Activated CD8-positive, alpha-beta memory T cell treated with anti-CD3 and anti-CD28 coated beads, Interleukin-2, amount 50 U/mL, for 48 hours (primary cell): ENCODE results near the gene PTGDS.
A peak's percentile ranks its signal among the peaks of the same experiment; 100 is the strongest.

Experiments
- DNase-seq: peaks from one replicate; pipeline ENCODE4 v3.0.0-alpha.2; 2020

PTGDS gene

GRCh38 chr9:137011907-137012675 lies 34.8 kb downstream of the PTGDS start:
- DNase-seq, result no peak

- no peak for DNase-seq
These were observed 35.6 kb downstream of the PTGDS start for GRCh38 chr9:137012694-137013570.

GRCh38 chr9:137013571-137013940 lies 36.3 kb downstream of the PTGDS start:
- DNase-seq, result no peak

- no peak for DNase-seq
These were observed 36.9 kb downstream of the PTGDS start for GRCh38 chr9:137014166-137014565.

GRCh38 chr9:137014776-137015539 lies 37.7 kb downstream of the PTGDS start:
- no peak for DNase-seq

DNA sequence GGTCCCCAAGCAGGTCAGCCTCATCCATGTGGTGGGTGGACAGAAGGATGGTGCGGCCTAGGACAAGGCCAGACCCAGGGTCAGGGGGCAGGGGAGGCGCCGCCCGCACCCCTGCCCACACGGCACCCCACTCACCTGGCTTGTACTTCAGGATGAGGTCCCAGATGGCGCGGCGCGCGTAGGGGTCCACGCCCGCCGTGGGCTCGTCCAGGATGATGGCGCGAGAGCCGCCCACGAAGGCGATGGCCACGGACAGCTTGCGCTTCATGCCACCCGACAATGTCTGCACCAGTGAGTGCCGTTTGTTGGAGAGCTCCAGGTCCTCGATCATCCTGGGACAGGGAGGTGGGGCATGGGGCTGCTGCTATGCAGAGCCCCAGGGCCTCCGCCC lies 38.2 kb downstream of the PTGDS start:
- no peak for DNase-seq

GRCh38 chr9:137015976-137016375 lies 38.7 kb downstream of the PTGDS start:
- no peak for DNase-seq

GRCh38 chr9:137016436-137016835 lies 39.1 kb downstream of the PTGDS start:
- DNase-seq, result no peak

DNA sequence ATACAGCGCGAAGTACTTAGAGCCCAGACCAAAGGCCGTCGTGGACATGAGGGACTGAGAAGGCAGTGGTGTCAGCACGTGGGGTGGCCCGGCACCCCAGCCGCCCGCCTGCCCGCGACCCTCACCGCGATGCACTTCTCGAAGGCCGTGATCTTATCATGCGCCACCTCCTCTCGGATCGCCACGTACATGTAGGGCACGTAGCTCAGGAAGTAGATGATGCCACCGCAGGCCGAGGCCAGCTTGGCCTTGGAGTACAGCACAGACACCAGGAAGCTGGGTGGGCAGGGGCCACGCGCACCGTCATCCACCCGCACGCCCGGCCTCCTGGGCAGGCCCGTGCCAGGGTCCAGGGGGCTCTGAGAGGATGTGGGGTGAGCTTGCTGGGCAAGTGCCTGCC lies 39.8 kb downstream of the PTGDS start:
- no peak for DNase-seq

GRCh38 chr9:137017791-137018497 lies 40.6 kb downstream of the PTGDS start:
- DNase-seq, result no peak

- DNase-seq, result no peak
These were observed 41.7 kb downstream of the PTGDS start for GRCh38 chr9:137018761-137019559.

DNA sequence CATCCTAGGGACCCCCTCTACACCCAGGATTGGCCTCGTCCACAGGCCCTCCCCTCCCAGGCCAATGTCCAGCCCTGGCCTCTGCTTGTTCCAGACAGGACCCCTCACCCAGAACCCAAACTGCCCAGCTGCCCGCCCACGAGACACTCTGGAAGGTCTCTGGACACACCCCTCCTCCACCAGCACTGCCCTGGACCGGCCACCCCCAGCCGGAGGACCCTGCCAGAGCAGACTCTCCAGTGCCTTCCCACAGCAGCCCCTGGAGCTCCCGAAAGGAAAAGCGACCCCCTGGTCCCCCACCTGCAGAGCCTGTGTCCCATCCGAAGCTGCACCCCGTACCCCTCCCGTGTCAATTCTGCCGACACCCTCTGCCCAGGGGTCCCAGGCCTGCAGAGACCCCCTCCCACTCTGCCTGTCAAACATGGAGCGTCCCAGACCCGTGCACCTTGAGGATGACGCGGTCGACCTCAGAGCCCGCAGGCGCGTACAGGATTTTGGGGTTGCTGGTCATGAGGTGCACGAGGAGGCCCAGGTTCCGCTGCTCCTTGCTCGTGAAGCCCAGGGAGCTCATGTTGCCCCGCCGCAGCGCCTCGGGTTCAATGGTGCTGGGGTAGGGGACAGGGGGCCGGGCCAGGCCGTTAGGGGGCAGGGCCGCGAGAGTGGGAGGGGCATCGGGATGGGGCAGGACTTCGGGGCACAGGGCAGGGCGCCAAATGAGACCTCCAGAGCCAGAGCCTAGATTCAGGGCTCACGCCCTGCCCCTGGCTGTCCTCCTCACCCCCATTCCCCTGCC lies 42.8 kb downstream of the PTGDS start:
- DNase-seq, result no peak

DNA sequence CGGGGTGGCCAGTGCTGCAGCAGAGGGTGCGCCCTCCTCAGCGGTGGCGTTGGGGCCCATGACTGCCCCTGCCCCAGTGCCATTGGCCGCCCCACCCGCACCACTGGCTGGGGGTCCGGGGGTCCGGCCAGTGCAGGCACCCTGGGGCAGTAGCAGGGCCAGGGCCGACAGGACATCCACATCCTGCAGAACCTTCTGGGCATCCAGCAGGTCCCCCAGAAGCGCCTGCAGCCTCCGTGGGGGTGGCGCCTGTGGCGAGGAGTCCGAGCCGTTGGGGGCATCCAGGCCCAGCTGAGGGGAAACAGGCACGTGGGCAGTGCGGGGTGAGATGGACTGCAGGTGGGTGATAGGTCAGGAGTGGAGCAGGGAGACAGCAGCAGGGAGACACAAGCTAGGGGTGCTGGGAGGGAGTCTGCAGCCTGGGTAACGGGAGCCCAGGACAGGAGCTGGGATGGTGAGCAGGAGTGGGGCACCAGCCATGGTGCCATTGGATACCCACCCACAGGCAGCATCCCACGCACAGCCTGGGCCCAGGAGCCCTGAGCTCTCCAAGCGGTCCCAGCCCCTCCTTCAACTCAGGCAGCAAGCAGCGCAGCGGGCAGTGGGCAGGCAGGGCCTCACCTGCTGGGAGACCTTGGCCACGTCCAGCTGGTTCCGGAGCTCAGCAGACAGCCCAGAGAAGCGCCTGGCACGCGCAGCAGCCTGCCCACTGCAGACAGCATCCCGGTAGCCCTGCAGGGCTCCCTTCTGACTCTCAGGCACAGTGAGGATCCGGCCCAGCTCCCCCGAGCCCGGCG lies 43.7 kb downstream of the PTGDS start:
- no peak for DNase-seq

GRCh38 chr9:137021568-137021978 lies 44.3 kb downstream of the PTGDS start:
- no peak for DNase-seq

DNA sequence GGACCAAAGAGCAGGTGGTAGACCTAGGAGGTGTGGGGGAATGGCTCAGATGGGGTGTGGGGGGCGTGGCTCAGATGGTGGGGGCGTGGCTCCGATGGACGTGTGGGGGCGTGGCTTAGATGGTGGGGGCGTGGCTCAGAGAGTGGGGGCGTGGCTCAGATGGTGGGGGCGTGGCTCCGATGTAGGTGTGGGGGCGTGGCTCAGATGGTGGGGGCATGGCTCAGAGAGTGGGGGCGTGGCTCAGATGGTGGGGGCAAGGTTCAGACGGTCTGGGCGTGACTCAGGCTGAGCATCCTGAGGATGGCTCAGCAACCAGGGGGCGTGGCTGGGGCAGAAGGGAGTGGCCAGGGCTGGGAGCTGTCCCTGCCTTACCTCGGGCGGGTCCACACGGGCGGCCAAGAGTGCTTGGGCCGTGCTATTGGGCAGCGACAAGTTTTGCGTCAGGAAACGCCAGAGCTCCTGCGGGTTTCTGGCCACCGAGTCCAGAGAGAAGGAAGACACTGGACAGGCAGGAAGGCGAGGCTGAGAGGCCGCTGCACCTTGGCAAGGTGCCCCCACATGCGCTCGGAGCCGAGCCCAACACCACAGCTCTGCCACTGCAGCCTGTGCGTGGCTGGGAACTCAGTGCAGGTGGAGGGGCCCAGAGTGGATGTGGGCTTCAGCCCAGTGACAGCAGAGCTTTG lies 44.8 kb downstream of the PTGDS start:
- peak; percentile 89 for DNase-seq

DNA sequence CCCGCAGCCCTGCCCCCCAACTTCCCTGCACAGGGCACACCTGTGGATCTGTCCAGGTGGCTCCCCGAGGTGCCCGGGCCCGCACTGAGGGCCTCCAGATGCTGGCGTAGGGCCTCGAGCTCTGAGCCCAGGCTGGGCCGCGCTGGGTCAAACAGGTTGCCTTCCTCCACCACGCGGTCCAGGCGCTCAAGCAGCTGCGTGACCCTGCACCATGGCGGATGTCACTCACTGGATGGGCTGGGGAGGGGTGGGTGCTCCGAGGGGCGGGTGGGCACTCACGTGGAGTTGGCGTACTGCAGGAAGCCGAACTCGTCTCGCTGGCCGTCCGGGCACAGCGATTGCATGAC lies 45.3 kb downstream of the PTGDS start:
- no peak for DNase-seq

- no peak for DNase-seq
These were observed 45.9 kb downstream of the PTGDS start for GRCh38 chr9:137023157-137023556.

- no peak for DNase-seq
These were observed 46.3 kb downstream of the PTGDS start for GRCh38 chr9:137023583-137023991.

DNA sequence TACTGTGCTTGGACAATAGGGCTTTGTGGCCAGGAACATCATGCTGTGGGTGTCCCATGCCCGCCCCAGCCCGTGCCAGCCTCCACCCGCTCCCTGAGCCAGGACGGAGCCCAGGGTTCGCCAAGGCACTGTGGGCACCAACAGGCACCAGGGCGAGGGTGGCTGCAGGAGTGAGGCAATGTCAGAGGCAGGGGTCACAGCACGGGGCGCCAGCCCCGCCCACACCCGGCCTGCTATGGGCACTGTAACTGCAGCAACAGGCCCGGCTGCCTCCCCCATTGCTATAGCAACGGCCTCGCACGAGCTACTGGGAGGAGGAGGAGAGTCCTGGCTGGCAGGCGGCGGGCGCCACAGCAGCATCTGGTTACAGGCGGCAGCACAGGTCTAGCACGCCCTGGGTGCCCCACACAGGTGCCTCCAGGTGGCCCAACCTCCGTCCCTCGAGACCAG lies 48.2 kb downstream of the PTGDS start:
- no peak for DNase-seq

GRCh38 chr9:137026384-137026783 lies 49.1 kb downstream of the PTGDS start:
- no peak for DNase-seq
